SH-SY5Y (cell line): Measurements from ENCODE around the gene TERT.

Source experiments
- GATA2 ChIP-seq: IDR thresholded peaks from 2 replicates; pipeline ENCODE4 v1.6.1; 2011; ENCODE audit warnings: mild to moderate bottlenecking, low read depth, low read length
- GATA3 ChIP-seq: IDR thresholded peaks from 2 replicates; pipeline ENCODE4 v1.6.1; 2011; ENCODE audit warnings: low read depth, mild to moderate bottlenecking, low read length, moderate library complexity

TERT gene

DNA sequence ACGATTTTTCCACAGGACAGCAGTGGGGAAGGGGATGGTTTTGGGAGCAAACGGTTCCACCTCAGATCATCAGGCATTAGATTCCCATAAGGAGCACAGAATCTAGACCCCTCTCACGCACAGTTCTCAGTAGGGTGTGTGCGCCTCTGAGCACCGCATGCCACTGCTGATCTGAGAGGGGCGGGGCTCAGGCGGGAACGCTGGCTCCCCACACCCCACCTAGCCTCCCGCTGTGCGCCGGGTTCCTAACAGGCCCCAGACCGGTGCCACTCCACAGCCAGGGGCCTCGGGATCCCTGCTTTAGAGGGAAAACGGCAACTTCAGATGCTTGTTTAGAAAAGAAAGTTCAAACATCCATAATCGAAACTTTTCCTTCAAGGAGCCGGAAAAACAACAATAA, 20.4 kb downstream of the TERT start:
- TF ChIP-seq GATA2 (no peak), GATA3 (no peak)

DNA sequence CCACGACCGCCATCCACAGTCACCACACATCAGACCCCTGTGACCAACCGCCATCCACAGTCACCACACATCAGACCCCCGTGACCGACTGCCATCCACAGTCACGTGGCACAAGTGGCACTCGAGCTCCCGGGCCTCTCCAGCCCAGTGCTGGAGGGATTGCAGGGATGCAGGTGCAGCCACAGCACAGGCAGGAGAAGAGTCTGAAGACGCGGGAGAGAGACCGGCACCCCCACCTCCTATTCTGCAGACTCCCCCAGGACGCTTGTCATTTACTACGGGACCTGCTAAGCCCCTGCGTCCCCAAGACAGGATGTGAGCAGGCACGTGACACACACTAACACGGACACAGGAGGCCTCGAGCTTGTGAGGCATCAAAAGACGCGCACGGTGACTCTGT, 21.1 kb downstream of the TERT start:
- TF ChIP-seq GATA2: no peak
- TF ChIP-seq GATA3: no peak

DNA sequence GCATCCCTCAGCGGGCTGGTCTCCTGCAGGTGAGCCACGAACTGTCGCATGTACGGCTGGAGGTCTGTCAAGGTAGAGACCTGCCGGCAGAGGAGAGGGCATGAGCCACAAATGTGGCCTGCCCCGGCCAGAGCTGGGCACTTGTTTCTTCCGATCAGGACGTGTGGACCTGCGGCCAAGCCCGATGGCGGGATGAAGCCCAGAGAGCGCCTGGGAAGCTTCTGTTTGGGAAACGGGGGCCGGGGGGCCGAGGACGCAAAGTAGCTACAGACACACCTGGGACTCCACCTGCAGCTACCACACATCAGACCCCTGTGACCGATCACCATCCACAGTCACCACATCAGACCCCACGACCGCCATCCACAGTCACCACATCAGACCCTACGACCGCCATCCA, 22.7 kb downstream of the TERT start:
- TF ChIP-seq GATA3: no peak
- no peak for TF ChIP-seq GATA2

DNA sequence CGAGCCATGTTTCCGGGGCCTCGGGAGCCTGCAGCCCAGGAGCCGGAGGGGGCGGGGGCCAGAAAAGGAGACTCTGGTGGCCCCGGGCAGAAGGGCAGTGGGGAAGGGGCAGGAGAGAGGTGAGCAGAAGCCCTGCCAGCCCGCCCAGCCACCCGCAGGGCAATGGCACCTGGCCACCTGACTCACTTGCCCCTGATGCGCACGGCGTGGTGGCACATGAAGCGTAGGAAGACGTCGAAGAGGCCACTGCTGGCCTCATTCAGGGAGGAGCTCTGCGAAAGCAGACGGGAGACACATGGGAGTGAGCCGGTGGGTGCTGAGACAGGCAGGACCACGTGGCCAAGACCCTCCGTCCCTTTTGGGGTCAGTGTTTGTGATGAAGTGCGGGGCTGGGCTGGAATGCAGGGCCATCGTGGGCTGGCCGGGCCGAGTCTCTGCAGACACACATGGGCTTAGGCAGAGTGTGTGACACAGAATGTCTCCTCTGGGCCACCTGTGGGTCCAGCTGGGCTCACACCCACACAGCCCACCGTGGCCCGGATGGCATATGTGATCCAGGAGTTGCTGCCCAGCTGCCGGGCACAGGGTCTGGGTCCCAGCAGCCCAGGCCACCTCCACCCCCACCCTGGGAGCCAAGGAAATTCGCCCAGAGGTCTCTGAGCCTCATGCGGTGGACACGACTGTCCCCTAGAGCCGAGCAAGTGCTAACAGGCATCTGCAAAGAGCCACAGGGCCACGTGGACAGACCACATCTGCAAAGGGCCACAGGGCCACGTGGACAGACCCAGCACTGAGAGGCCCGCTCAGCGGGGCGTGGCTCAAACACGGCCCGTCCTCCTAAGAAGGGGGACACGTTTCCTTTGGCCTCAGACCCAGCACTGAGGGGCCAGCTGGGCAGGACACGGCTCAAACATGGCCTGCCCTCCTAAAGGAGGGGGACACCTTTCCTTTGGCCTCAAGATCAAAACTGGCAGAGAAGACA, 23.6 kb downstream of the TERT start:
- TF ChIP-seq GATA2 (no peak), GATA3 (no peak)

DNA sequence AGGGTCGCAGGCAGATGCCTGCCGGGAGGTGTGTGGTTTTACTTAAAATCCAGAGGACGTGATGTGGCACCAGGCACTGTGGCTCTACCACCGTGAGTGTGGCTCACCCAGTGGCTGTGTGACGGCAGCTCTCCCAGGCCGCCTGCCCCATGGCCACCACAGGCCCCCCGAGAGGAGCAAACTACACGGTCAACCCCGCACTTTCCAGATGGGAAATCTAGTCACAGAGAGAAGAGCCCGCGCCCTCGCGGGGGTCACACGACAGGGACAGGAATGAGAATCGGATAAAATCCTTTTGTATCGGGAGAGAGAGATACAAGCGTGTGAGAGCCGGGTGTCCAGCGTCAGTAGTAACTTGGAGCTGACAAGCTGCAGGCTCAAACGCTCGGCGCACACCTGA, 24.4 kb downstream of the TERT start:
- TF ChIP-seq GATA2: no peak
- no peak for TF ChIP-seq GATA3

DNA sequence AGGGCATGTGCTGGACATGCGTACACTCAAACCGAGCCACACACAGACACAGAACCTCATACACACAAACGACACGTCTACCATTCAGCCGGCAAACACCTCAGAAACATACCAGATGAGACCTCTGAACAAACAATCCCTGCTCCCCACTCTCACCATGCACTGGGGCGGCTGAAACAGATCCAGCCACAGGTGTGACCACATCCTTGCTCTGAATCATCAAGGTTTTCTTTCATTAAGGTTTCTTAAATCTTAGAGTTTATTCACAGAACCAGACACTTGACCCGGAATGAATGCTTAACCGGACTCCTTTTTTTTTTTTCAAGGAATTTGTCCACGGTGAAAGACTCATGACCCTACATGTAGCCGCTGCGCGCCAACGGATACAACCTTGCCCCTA, 26.2 kb downstream of the TERT start:
- TF ChIP-seq GATA2 (no peak), GATA3 (no peak)

DNA sequence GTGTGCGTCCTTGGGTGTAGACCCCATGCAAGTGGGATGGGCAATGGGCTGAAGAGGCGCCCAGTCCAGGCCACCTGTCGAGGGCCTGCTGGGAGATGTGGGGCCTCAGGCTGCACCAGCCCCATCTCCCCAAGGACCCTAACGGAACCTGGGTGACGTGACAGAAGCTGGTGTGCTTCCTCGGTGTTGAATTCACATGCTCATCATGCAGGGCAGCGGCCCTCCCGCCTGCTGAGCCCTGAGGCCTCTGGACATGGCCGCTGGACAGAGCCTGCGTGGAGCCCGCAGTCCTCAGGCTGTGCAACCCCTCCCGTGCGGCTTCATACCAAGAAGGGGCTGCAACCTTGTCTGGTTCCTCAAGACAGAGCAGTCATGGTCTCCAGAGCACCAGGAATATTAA, 26.8 kb downstream of the TERT start:
- no peak for TF ChIP-seq GATA2
- TF ChIP-seq GATA3: no peak

DNA sequence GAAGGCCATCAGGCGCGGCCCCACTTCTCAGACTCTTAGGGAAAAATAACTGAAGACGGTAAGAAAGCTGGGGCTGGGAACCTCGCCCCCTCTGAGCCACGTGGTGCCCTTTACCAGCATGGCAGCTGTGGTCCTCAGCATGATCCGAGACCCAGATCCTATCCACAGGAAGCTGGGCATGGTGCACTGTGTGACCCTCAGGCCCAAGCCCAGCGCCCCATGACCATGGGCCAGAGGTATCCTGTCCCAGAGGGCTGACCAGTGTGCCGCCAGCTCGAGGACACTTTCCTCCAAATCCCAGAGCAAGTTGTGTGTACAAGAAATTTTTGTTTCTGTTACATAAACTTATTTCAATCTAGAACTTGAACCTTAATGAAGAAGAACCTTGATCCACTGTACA, 28.1 kb downstream of the TERT start:
- no peak for TF ChIP-seq GATA2
- TF ChIP-seq GATA3: no peak

DNA sequence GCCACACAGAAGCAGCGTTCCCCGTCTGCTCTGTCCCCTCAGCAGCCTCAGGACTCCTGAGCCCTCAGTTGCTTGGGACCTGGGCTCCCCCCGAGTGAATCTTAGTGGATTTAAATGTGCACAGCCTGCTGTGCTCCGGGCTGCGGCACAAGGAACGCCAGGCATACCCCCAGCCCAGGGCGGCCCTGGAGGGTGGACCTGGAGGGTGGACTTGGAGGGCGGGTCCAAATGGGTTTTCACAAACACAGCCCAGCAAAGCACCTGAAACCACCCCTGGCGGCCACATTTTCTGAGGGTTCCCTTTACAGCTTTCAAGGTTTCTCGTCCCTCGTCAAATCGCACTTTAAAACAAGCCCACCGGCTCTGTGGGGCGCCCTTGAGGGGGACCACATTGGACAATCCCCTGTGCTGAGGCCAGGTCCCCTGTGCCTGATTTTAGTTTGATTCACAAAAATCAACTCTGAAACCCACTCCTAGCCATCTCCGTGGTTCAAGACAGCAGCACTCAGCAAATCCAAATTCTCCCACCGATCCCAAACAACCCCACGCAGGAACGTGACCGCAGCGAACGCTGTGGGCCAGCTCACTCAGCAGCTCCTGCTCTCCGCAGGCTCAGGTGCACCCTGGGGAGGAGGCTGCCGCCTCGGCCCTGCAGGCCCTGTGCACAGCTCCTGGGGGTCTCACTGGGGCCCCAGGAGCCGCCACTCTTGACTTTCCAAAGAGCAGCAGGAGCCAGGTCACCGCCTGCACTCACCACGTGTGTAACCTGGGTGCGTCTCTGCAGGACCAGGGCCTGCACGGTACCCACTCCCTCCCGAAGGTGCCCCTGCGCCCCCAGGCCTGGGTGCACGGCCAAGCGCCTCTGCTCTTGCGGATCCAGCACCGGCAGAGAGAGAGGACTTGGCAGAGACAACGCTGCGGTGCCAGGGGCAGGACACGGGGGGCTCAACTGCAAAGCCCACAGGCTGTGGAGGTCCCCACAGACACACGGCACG, 29.1 kb downstream of the TERT start:
- TF ChIP-seq GATA3 (no peak), GATA2 (no peak)

DNA sequence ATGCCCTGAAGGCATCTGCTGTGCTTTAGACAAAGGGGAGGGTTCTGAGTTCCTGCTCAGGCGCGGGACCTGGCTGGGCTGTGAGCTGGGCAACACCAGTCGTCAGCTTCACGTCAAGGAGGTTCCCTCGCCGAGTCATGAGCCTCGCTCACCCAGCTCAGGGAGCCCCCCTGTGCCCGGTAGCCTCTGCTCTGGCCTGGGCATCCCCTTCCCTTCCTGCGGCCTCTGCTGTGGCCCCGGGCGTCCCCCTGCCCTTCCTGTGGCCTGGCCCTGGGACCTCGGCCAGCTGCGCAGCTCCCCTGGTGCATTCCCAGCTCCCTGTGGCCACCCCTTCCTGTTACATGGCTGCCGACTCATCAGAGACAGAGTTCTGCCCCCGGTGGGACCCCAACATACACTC, 29.8 kb downstream of the TERT start:
- no peak for TF ChIP-seq GATA3
- TF ChIP-seq GATA2: no peak

DNA sequence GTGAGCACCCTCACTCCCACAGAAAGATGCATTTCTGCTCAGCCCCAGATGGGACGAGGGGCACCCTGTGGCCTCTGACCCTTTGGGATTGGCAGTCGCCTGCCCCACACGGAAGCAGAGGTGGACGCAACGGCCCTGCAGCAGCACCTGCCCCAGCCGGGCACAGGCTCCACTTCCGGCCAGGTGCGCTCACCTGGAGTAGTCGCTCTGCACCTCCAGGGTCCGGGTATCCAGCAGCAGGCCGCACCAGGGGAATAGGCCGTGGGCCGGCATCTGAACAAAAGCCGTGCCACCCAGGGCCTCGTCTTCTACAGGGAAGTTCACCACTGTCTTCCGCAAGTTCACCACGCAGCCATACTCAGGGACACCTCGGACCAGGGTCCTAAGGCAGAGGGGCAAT, 30.7 kb downstream of the TERT start:
- TF ChIP-seq GATA2 (no peak), GATA3 (no peak)

DNA sequence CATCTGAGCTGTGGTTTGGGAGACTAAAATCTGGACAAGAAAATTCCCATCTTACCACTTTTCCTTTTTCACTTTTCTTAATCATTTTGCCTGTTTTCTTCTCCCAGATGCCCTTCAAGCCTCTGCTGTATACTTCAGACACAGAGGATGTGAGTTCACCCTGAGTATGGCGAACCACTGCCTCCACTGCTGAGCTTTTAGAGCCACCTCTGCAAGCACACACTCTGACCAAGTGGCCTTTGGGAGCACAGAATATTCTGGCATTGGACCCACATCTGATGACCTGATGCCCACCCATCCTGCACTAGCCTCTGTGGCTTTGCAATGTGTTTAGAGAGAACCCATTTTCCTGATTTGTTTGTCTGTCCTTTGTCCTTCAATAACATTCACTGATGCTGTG, 32.5 kb downstream of the TERT start:
- TF ChIP-seq GATA3 (no peak), GATA2 (no peak)

DNA sequence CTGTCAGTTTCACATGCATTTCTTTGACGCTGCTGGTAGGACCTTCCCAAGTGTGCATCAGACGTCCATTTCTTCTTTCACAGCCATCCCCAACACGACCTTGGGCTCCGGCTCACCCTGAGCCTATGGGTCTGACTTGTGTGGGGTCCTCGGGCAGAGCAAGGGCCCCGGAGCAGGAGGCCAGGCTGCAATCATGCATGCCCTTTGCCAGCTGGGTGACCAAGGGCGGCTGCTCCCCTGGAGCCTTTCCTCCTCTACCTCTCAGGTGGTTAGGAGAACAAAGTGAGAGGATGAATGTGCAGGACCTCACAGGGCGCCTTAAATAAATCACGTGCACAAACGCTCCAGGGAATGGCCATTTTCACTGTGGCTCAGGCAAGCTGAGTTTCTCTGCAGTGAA, 33.2 kb downstream of the TERT start:
- no peak for TF ChIP-seq GATA2
- no peak for TF ChIP-seq GATA3

DNA sequence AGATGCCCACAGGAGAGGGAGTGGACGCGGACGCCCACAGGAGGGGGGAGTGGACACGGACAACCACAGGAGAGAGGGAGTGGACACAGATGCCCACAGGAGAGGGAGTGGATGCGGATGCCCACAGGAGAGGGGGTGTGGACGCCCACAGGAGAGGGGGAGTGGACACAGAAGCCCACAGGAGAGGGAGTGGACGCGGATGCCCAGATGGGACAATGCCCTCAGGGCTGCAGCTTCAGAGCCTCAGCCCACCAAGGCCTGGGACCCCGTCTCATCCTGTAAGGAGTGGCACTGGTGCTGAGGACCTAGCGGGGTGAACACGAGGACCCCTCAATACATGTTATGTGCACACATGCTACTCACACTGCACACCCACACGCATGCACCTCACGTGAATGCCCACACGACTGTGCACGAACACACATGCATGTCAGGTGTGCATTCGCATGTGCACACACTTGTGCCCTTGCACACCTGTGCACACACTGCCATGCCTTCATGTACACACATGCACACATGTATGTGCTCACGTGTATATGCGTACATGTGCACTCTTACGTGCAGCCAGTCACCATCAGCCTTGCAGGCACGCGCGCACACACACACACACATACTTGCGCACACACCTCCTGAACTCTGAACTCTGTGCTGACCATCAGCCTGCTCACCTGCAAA, 34.9 kb downstream of the TERT start:
- no peak for TF ChIP-seq GATA2
- no peak for TF ChIP-seq GATA3
